HCT116 (cell line): Measurements from ENCODE around the gene ZDHHC22. TPM values are rescaled to one million over a fixed set of nuclear protein-coding genes. Genes with fewer than 3 reads are reported as not detected.
A peak's percentile ranks its signal among the peaks of the same experiment; 100 is the strongest.

ENCODE experiments used
- ATAC-seq: fragments of 200-7000 bp; cut with Tn5 transposase; 2 replicates; pipeline ENCODE4 v1.9.1; 2020; ENCODE audit warnings: mild to moderate bottlenecking, moderate library complexity
- BruUV-seq: library from RNA; stranded (reverse); fragments of 400-500 nt; replicated peaks from 2 replicates; lab custom pipeline; 2021; lab: Mats Ljungman, UMichigan
- CTCF ChIA-PET: fragments of 300-600 bp; sonication (Branson Sonifier 250); formaldehyde crosslinking; loops from one replicate; lab custom pipeline; 2021; ENCODE audit warnings: antibody characterized with exemption; lab: Charles Lee
- POLR2A ChIA-PET: fragments of 300-600, 350-600 bp; sonication (Branson Sonifier 250); formaldehyde crosslinking; loops from one replicate; lab custom pipeline; 2021; ENCODE audit warnings: antibody characterized with exemption; lab: Charles Lee
- RAD21 ChIA-PET, 2 experiments: fragments of 300-600 bp; sonication (Branson Sonifier 250); formaldehyde crosslinking; loops; one replicate each; lab custom pipeline; 2023; ENCODE audit warnings: low total read pairs in 2 of 2; ENCODE audit not compliant: uncharacterized antibody in 2 of 2, unreplicated experiment in 2 of 2, low non-redundant PET in 1 of 2; lab: Charles Lee
- DNase-seq: peaks from one replicate; pipeline ENCODE4 v3.0.0-alpha.2; 2010; ENCODE audit warnings: low read depth, low spot score
- H2AFZ ChIP-seq: fragments of 200-600 bp; shearing (Covaris generic), sonication (generic); 2 replicates; pipeline ENCODE4 v1.6.1; 2017; ENCODE audit warnings: low read depth, mixed run types, mixed read lengths, antibody characterized with exemption, low read length; ENCODE audit not compliant: poor library complexity, severe bottlenecking
- H3K27ac ChIP-seq: 2 replicates; pipeline ENCODE4 v1.5.1; 2012; ENCODE audit warnings: low read depth, low read length
- H3K27me3 ChIP-seq: fragments of 200-600 bp; sonication (generic); 2 replicates; pipeline ENCODE4 v1.6.1; 2016; ENCODE audit warnings: mixed run types, low read length, mixed read lengths; ENCODE audit not compliant: insufficient read depth
- H3K36me3 ChIP-seq, 2 experiments: fragments of 200-500 bp in 1 of 2; fragments of 200-600 bp in 1 of 2; sonication (Bioruptor generic) in 1 of 2; sonication (generic) in 1 of 2; 2 replicates each; pipeline versions ENCODE4 v1.5.1 to v1.6.1; 2014 to 2016; ENCODE audit warnings: low read length in 2 of 2, inconsistent platforms in 1 of 2, mixed read lengths in 1 of 2, mixed run types in 1 of 2; ENCODE audit not compliant: insufficient read depth in 2 of 2, control insufficient read depth in 1 of 2
- H3K4me1 ChIP-seq, 2 experiments: fragments of 200-600 bp in 1 of 2; sonication (generic) in 1 of 2; 2 replicates each; pipeline versions ENCODE4 v1.5.1 to v1.6.1; 2012 to 2017; ENCODE audit warnings: low read length in 2 of 2, inconsistent platforms in 1 of 2, mild to moderate bottlenecking in 1 of 2, mixed read lengths in 1 of 2, mixed run types in 1 of 2, moderate library complexity in 1 of 2; ENCODE audit not compliant: insufficient read depth in 2 of 2, control insufficient read depth in 1 of 2
- H3K4me2 ChIP-seq: fragments of 200-600 bp; sonication (generic); 2 replicates; pipeline ENCODE4 v1.6.1; 2017; ENCODE audit warnings: mixed run types, low read length, mixed read lengths
- H3K4me3 ChIP-seq, 2 experiments: fragments of 200-600 bp in 1 of 2; sonication (generic) in 1 of 2; replicated peaks in 1 of 2; 2 replicates each; pipeline ENCODE4 v1.5.1; 2011 to 2016; ENCODE audit warnings: low read length in 2 of 2, control low read depth in 1 of 2, low read depth in 1 of 2, mild to moderate bottlenecking in 1 of 2, mixed read lengths in 1 of 2, mixed run types in 1 of 2
- H3K79me2 ChIP-seq: fragments of 200-600 bp; sonication (generic); 2 replicates; pipeline ENCODE4 v1.6.1; 2017; ENCODE audit warnings: mild to moderate bottlenecking, mixed run types, low read length, moderate library complexity, mixed read lengths; ENCODE audit not compliant: insufficient read depth
- H3K9ac ChIP-seq: fragments of 200-600 bp; sonication (generic); 2 replicates; pipeline ENCODE4 v1.6.1; 2016; ENCODE audit warnings: low read length, mixed read lengths
- H3K9me2 ChIP-seq: fragments of 200-600 bp; sonication (generic), shearing (Covaris generic); 2 replicates; pipeline ENCODE4 v1.6.1; 2017; ENCODE audit warnings: mixed run types, mild to moderate bottlenecking, moderate library complexity; ENCODE audit not compliant: insufficient read depth
- H3K9me3 ChIP-seq, 2 experiments: fragments of 200-500 bp in 1 of 2; fragments of 200-600 bp in 1 of 2; sonication (Bioruptor generic) in 1 of 2; sonication (generic) in 1 of 2; 2 replicates each; pipeline ENCODE4 v1.6.1; 2014 to 2017; ENCODE audit warnings: low read length in 2 of 2, mixed read lengths in 2 of 2, inconsistent platforms in 1 of 2, low read depth in 1 of 2, mild to moderate bottlenecking in 1 of 2, mixed run types in 1 of 2, moderate library complexity in 1 of 2; ENCODE audit not compliant: control insufficient read depth in 1 of 2, insufficient read depth in 1 of 2
- H4K20me1 ChIP-seq: fragments of 200-600 bp; sonication (generic), shearing (Covaris generic); 2 replicates; pipeline ENCODE4 v1.6.1; 2017; ENCODE audit warnings: mixed run types, mild to moderate bottlenecking, moderate library complexity; ENCODE audit not compliant: insufficient read depth
- ATF3 ChIP-seq: IDR thresholded peaks from 2 replicates; pipeline ENCODE4 v1.6.1; 2012
- CBX3 ChIP-seq: IDR thresholded peaks from 2 replicates; pipeline ENCODE4 v1.6.1; 2012; ENCODE audit warnings: low read depth
- CEBPB ChIP-seq: IDR thresholded peaks from 2 replicates; pipeline ENCODE4 v1.6.1; 2012; ENCODE audit warnings: low read depth
- CTCF ChIP-seq, 3 experiments: fragments of 200-600 bp in 1 of 3; sonication (generic) in 1 of 3; IDR thresholded peaks in 2 of 3; conservative IDR thresholded peaks in 1 of 3; 2 replicates each; pipeline ENCODE4 v1.5.1; 2012 to 2017; ENCODE audit warnings: low read depth in 2 of 3, low read length in 2 of 3, antibody characterized with exemption in 1 of 3, borderline replicate concordance in 1 of 3, control low read depth in 1 of 3, mild to moderate bottlenecking in 1 of 3, mixed read lengths in 1 of 3, mixed run types in 1 of 3, moderate library complexity in 1 of 3; ENCODE audit not compliant: insufficient read depth in 1 of 3
- ELF1 ChIP-seq: IDR thresholded peaks from 2 replicates; pipeline ENCODE4 v1.6.1; 2012; ENCODE audit warnings: low read depth, borderline replicate concordance
- EZH2 ChIP-seq: fragments of 200-600 bp; sonication (generic); IDR thresholded peaks from 2 replicates; pipeline ENCODE4 v1.6.1; 2017; ENCODE audit warnings: antibody characterized with exemption, mixed run types
- EZH2phosphoT487 ChIP-seq: fragments of 200-600 bp; IDR thresholded peaks from 2 replicates; pipeline ENCODE4 v1.6.1; 2018; ENCODE audit warnings: antibody characterized with exemption, borderline replicate concordance
- FOSL1 ChIP-seq: IDR thresholded peaks from 2 replicates; pipeline ENCODE4 v1.6.1; 2012; ENCODE audit warnings: low read depth
- POLR2A ChIP-seq: IDR thresholded peaks from 2 replicates; pipeline ENCODE4 v1.7.0; 2011; ENCODE audit warnings: borderline replicate concordance; ENCODE audit not compliant: insufficient read depth, insufficient read length; ENCODE audit errors: extremely low read depth
- RAD21 ChIP-seq: IDR thresholded peaks from 2 replicates; pipeline ENCODE4 v1.6.1; 2012; ENCODE audit warnings: low read depth, mild to moderate bottlenecking
- REST ChIP-seq: IDR thresholded peaks from 2 replicates; pipeline ENCODE4 v1.6.1; 2012; ENCODE audit warnings: low read depth
- SP1 ChIP-seq: IDR thresholded peaks from 2 replicates; pipeline ENCODE4 v1.6.1; 2012; ENCODE audit warnings: low read depth
- SRF ChIP-seq: IDR thresholded peaks from 2 replicates; pipeline ENCODE4 v1.6.1; 2012; ENCODE audit warnings: low read depth
- TCF7L2 ChIP-seq: IDR thresholded peaks from 2 replicates; pipeline ENCODE4 v1.7.0; 2011; ENCODE audit warnings: borderline replicate concordance, inconsistent platforms; ENCODE audit not compliant: insufficient read depth, insufficient read length; ENCODE audit errors: extremely low read depth
- YY1 ChIP-seq: IDR thresholded peaks from 2 replicates; pipeline ENCODE4 v1.6.1; 2011; ENCODE audit warnings: low read length, low read depth, moderate library complexity, mild to moderate bottlenecking; ENCODE audit not compliant: insufficient replicate concordance; ENCODE audit errors: extremely low read depth
- ZFX ChIP-seq: fragments of 450-650 bp; IDR thresholded peaks from 2 replicates; pipeline ENCODE4 v1.6.1; 2017
- intact Hi-C: fragments of 100-400 bp; cut with micrococcal nuclease; formaldehyde crosslinking; loops from 2 replicates; pipeline ENCODE4 v1.10.0; 2022
- total RNA-seq: library from RNA; stranded (reverse); gene quantifications from one replicate; pipeline ENCODE4 v1.2.1, GENCODE V29; 2021; ENCODE audit not compliant: unreplicated experiment
- TF ChIP-seq, protein P1 (sequence below): IDR thresholded peaks from 2 replicates; pipeline ENCODE4 v1.6.1; 2011; ENCODE audit warnings: mild to moderate bottlenecking, low read length, moderate library complexity; ENCODE audit not compliant: insufficient replicate concordance; ENCODE audit errors: extremely low read depth
- TF ChIP-seq, protein P2 (sequence below): IDR thresholded peaks from 2 replicates; pipeline ENCODE4 v1.6.1; 2012

ZDHHC22 gene
- total RNA-seq, 1 experiment from 2014 or later = 0.10 TPM

DNA sequence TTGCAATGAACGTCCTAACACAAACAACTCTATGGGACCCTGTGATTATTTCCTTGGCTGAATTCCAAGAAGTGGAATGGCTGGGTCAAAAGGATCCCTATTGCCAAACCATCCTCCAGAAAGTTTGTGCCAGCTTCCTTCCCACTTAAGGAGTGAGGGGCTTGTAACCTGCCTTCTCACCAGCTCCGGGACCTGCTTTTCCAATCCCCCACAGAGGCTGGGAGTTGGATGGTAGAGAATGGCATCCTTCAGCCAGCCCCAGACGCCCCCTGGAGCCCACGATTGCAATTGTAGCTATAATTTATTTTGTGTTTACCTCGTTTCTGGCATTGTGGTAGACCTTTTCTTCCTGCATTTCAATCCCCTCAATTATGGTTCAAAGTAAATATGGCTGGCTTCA is 9.7 kb upstream of the ZDHHC22 start:
- H3K9me3 ChIP-seq = no peaks in the 10 kb centered on the region
- peaks cover 0 to 14% of the 10 kb centered on the region in 2 experiments; a peak in 2 of 4 replicates for H3K4me1 ChIP-seq
- RAD21 ChIA-PET = interaction anchor here (0.8 to 2.8 kb wide), 9 partner anchors 43 to 278 kb away, joined by 3 to 12 read pairs (median 8); no protein-coding TSS in a partner anchor
- peaks cover 3% of the 10 kb centered on the region; the same call in 1 of the 2 replicates for H3K27me3 ChIP-seq
- BruUV-seq = no TSS peak
- TF ChIP-seq EZH2phosphoT487 (no peak), RAD21 (peak; percentile 77), CEBPB (no peak), REST (no peak), POLR2A (no peak), ELF1 (no peak), CBX3 (no peak), SP1 (no peak), YY1 (peak; percentile 23), EZH2 (no peak), FOSL1 (no peak), TCF7L2 (no peak), ATF3 (no peak), SRF (no peak), ZFX (no peak), CTCF (IDR thresholded peaks at IDR 0.05 in 2 of 3, conservative IDR thresholded peaks at IDR 0.05 in 1 of 3; ENCODE audit: borderline replicate concordance in 1 of 3, insufficient read depth in 1 of 3, low read depth in 2 of 3, low read length in 2 of 3) (peak; percentile 76 to 81 (median 79))
- TF ChIP-seq, protein P1, sequence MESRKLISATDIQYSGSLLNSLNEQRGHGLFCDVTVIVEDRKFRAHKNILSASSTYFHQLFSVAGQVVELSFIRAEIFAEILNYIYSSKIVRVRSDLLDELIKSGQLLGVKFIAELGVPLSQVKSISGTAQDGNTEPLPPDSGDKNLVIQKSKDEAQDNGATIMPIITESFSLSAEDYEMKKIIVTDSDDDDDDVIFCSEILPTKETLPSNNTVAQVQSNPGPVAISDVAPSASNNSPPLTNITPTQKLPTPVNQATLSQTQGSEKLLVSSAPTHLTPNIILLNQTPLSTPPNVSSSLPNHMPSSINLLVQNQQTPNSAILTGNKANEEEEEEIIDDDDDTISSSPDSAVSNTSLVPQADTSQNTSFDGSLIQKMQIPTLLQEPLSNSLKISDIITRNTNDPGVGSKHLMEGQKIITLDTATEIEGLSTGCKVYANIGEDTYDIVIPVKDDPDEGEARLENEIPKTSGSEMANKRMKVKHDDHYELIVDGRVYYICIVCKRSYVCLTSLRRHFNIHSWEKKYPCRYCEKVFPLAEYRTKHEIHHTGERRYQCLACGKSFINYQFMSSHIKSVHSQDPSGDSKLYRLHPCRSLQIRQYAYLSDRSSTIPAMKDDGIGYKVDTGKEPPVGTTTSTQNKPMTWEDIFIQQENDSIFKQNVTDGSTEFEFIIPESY = no peak
- TF ChIP-seq, protein P2, sequence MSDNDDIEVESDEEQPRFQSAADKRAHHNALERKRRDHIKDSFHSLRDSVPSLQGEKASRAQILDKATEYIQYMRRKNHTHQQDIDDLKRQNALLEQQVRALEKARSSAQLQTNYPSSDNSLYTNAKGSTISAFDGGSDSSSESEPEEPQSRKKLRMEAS = no peak
- H3K9ac ChIP-seq = no peak overlapping the region
- intact Hi-C loops = loop anchor here (1.0 kb wide), 2 partner anchors 275 to 279 kb away; no protein-coding TSS in a partner anchor
- peak; percentile 71 for ATAC-seq
- no peak for DNase-seq
- H3K36me3 ChIP-seq = no peaks in the 10 kb centered on the region
- POLR2A ChIA-PET = interaction anchor here (0.8 to 2.2 kb wide), 3 partner anchors 62 to 165 kb away, joined by 3 to 12 read pairs (median 3); no protein-coding TSS in a partner anchor
- H3K27ac ChIP-seq = no peak overlapping the region
- H2AFZ ChIP-seq = peak overlapping the region; percentile 78
- H3K9me2 ChIP-seq = no peaks in the 10 kb centered on the region
- peak overlapping the region; percentile 31; the same call in 1 of the 2 replicates for H3K4me2 ChIP-seq
- no peak overlapping the region for H3K4me3 ChIP-seq
- CTCF ChIA-PET = interaction anchor here (0.7 to 5.8 kb wide), 39 partner anchors 8 to 422 kb away, joined by 3 to 112 read pairs (median 4); partner anchors contain the start of genes CIPC, GSTZ1, POMT2 and SAMD15
- no peaks in the 10 kb centered on the region for H4K20me1 ChIP-seq
- H3K79me2 ChIP-seq = no peaks in the 10 kb centered on the region
